Epithelial cell of esophagus (primary cell): Measurements from ENCODE around the gene SHOC2.

Source experiments
- DNase-seq: peaks from one replicate; pipeline ENCODE4 v3.0.0; 2010; ENCODE audit warnings: low read depth
- H3K4me3 ChIP-seq: 2 replicates; pipeline ENCODE4 v1.5.1; 2011; ENCODE audit warnings: mild to moderate bottlenecking, low read length, control low read depth
- TF ChIP-seq, protein P1 (sequence below): IDR thresholded peaks from 2 replicates; pipeline ENCODE4 v1.5.1; 2011; ENCODE audit warnings: low read depth, mild to moderate bottlenecking, low read length, control low read depth, inconsistent platforms; ENCODE audit not compliant: insufficient read depth; ENCODE audit errors: missing control alignments

SHOC2 gene

DNA sequence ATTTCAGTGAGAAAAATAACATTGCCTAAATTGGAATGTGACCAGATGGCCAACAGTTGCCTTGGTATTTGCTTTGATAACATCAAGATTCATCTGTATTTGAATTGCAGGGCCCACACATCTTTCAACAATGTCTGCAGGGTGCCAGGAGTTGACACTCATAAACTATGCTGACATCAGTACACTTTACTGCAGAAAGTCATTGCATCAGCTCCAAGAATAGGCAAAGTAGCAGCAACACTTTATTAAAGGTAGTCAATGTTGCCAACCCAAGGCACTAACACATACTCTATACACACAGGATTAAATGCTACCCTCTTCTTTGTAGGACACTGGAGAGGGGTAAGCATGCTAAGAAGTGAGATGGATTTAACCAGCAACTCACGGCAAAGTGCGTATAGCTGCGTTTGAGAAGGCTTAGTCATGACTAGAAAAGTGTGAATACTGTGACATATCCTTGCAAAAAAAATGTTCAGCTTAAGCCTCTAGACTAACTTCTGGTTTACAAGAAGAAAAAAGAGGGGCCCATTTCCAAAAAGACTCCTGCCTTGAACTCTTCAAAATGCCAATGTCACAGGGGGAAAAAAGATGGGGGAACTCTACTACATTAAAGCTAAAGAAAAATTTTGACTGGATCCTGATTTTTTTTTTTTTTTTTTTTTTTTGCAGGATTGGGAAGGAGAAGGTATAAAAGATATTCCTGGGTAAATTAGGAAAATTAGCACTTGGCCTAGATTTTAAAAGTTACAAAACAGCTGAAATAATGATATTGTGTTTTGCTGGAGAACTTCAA lies 2.7 kb upstream of the SHOC2 start:
- TF ChIP-seq, protein P1, sequence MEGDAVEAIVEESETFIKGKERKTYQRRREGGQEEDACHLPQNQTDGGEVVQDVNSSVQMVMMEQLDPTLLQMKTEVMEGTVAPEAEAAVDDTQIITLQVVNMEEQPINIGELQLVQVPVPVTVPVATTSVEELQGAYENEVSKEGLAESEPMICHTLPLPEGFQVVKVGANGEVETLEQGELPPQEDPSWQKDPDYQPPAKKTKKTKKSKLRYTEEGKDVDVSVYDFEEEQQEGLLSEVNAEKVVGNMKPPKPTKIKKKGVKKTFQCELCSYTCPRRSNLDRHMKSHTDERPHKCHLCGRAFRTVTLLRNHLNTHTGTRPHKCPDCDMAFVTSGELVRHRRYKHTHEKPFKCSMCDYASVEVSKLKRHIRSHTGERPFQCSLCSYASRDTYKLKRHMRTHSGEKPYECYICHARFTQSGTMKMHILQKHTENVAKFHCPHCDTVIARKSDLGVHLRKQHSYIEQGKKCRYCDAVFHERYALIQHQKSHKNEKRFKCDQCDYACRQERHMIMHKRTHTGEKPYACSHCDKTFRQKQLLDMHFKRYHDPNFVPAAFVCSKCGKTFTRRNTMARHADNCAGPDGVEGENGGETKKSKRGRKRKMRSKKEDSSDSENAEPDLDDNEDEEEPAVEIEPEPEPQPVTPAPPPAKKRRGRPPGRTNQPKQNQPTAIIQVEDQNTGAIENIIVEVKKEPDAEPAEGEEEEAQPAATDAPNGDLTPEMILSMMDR, result no peak
- no peak overlapping the region for H3K4me3 ChIP-seq
- DNase-seq, result no peak

- peak; percentile 97 for DNase-seq
- H3K4me3 ChIP-seq, result peak overlapping the region; percentile 97
- TF ChIP-seq, protein P1, result peak; percentile 4
These were observed 1.1 kb upstream of the SHOC2 start for GRCh38 chr10:110918269-110918642.

DNA sequence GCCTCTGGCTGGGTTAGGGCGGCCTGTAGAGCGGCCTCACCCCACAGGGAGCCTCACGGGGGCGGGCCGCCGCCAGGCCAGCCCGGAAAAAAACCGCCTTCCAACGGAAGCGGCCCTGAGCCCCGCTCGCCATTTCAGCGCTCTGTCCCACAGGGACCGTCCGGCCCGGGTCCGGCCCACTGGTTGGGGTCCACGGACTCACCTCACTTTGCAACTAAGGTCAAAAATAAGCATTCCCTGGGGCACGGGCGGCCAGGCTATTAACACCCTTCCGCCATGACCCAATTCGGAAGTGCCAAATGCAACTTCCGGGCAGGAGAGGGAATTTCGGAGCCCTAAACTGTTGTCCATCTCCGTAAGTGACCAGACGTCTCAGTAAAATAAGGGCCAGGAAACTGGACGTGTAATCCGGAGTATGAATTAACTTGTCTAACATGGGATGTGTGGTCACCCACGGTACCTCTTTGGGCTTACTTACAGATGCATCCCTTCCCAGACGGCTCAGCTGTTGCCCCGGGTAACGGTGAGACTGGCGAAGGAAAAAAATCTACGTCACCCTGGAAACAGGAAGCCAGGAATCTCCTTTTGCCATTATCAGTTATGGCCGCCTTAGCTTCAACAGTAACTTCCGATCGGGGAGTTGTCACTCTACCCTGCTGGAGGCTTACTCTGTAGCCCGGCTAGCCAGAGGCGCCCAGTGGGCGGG lies 608 bp upstream of the SHOC2 start, which contains the start of gene BBIP1:
Gene BBIP1, minus strand, starts transcription at position 538 of the 706 bp plus-strand sequence. CDS start 1,023 bp downstream, outside the sequence.
- peak; percentile 100 for DNase-seq
- TF ChIP-seq, protein P1, result no peak
- H3K4me3 ChIP-seq, result peak within 1 kb of the TSS; percentile 97

DNA sequence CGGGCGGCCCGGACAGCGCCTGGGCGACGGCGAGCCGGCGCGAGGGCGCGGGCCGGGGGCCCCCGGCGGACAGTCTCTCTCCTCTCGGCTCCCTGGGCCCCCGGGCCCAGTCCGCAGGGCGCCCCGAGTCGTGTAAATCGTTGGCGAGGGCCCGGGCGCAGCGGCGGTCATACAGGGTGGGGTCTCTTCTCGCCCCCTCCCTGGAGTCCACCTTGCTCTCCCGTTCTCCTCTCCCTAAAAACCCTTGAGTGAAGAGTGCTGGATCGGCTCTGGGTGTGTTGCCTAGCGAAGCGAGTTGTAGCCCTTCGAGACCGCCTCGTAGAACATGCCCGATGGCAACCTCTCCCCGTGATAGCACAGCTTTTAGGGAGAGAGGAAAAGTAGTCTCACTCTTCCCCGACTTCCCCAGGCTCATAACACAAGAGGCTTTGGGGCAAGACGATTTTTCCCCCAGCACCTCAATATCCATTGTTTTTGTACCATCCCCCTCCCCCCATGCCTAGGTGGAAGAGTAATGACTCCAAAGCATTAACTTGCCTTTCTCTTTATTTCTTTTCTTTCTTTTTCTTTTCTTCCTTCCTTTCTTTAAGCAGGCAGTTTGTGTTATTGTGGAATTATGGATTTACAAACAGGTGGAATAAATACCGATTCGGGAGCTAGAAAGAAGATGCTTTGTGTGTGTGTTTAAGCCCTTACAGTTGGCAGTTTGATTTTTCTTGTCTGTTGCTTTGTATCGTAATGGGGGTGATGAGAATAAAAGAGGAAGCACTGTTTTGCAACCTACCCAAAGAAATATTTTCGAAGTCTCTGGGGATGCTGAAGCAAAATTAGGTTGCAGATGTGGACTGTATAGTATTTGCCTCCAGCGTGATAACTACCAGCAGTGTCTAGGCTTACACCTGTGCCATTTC lies 822 bp downstream of the SHOC2 start:
- peak; percentile 43 for DNase-seq
- H3K4me3 ChIP-seq, result peak overlapping the region; percentile 65
- TF ChIP-seq, protein P1, result no peak

DNA sequence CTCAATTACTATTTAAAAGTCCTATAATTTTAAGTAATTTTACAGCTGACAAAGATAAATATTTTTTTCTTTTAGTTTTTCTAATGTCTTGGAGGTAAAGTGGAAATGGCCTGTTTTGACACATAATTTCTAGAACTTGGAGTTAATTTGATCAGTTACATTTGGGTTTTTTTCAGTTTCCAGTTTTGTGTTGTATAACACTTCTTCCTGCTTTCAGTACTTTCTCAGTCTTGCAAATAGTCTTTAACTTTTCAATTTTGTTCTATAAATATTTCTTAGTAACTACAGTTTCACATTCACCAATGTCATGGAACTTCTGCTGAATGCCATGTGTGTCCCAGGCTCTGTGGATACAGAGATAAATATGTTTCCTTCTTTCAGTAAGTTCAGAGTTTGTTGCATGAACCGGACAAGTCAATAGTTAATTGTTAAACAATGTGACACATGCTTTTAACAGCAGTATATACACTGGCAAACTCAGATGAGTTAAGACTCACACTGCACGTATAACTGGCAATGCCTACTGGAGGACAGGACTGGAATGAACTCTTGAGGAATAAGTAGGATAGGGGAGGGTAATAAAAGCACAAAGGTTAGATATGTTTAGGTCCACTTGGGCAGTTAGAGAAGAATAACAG lies 4.6 kb downstream of the SHOC2 start:
- no peak overlapping the region for H3K4me3 ChIP-seq
- TF ChIP-seq, protein P1, result no peak
- no peak for DNase-seq

DNA sequence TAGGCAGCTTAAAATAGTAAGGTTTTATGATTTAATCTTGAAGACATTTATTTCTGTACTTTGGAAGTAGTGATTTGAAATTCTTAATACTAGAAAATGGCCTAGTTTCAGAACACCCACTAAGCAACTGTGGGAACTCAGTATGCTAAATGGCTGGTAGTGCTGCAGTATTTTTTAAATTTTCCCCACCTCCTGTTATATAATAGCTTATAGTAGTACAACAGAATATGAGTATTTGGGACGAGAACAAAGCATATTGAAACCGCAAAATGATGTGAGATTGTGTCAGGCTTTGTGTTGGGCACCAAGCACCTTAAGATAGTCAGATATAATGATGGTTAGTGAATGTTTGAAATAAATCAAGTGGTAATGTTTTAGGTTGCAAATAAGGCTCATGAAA lies 8.1 kb downstream of the SHOC2 start:
- TF ChIP-seq, protein P1, result no peak
- H3K4me3 ChIP-seq, result no peak overlapping the region
- DNase-seq, result no peak
